ENCODE data around the gene GNG12. TPM values are rescaled to one million over a fixed set of nuclear protein-coding genes. Genes with fewer than 3 reads are reported as not detected.

Gene GNG12
- total RNA-seq, 1 experiment from 2014 or later = 117 TPM

- H3K4me1 Mint-ChIP-seq (ENCODE audit: insufficient read depth, unreplicated experiment) = peaks cover 59% of the 10 kb centered on the region
- H3K9me3 Mint-ChIP-seq (ENCODE audit: unreplicated experiment) = no peaks in the 10 kb centered on the region
- intact Hi-C loops (cut with micrococcal nuclease) = no loop called here
- H3K27ac Mint-ChIP-seq (ENCODE audit: low read depth, unreplicated experiment) = peak overlapping the region; percentile 89
- ChIA-PET POLR2A (interaction anchor here (0.7 to 20.8 kb wide), 7 partner anchors 37 to 223 kb away, joined by 3 to 446 read pairs (median 4); partner anchors contain the start of gene GADD45A), CTCF (interaction anchor here (0.7 to 12.4 kb wide), 6 partner anchors 11 to 255 kb away, joined by 3 to 386 read pairs (median 8); no protein-coding TSS in a partner anchor)
- peaks cover 10% of the 10 kb centered on the region for H3K36me3 Mint-ChIP-seq (ENCODE audit: insufficient read depth, unreplicated experiment)
- no peak for TF ChIP-seq CTCF (IDR thresholded peaks at IDR 0.05; ENCODE audit: unreplicated experiment)
- no TSS peak for BruUV-seq (replicated peaks)
- no peaks in the 10 kb centered on the region for H3K27me3 Mint-ChIP-seq (ENCODE audit: insufficient read depth, unreplicated experiment)
- no peak for DNase-seq (ENCODE audit: unreplicated experiment)
- no peak overlapping the region for H3K4me3 Mint-ChIP-seq (ENCODE audit: unreplicated experiment)
Observed at GRCh38 chr1:67755160-67755559, 78.1 kb downstream of the GNG12 start.

- H3K27me3 Mint-ChIP-seq (ENCODE audit: insufficient read depth, unreplicated experiment) = no peaks in the 10 kb centered on the region
- H3K36me3 Mint-ChIP-seq (ENCODE audit: insufficient read depth, unreplicated experiment) = peaks cover 17% of the 10 kb centered on the region
- peak overlapping the region; percentile 89 for H3K27ac Mint-ChIP-seq (ENCODE audit: low read depth, unreplicated experiment)
- no peaks in the 10 kb centered on the region for H3K9me3 Mint-ChIP-seq (ENCODE audit: unreplicated experiment)
- ChIA-PET CTCF (interaction anchor here (0.6 to 12.4 kb wide), 10 partner anchors 11 to 218 kb away, joined by 3 to 386 read pairs (median 6); no protein-coding TSS in a partner anchor), POLR2A (interaction anchor here (1.0 to 20.8 kb wide), 6 partner anchors 31 to 821 kb away, joined by 3 to 446 read pairs (median 6); partner anchors contain the start of gene GADD45A)
- no peak for TF ChIP-seq CTCF (IDR thresholded peaks at IDR 0.05; ENCODE audit: unreplicated experiment)
- DNase-seq (ENCODE audit: unreplicated experiment) = no peak
- peak overlapping the region; percentile 38 for H3K4me3 Mint-ChIP-seq (ENCODE audit: unreplicated experiment)
- no TSS peak for BruUV-seq (replicated peaks)
- peaks cover 59% of the 10 kb centered on the region for H3K4me1 Mint-ChIP-seq (ENCODE audit: insufficient read depth, unreplicated experiment)
- intact Hi-C loops (cut with micrococcal nuclease) = no loop called here
Observed at GRCh38 chr1:67754526-67754920, 78.7 kb downstream of the GNG12 start.

GRCh38 chr1:67753776-67754525, 79.3 kb downstream of the GNG12 start:
- Mint-ChIP-seq H3K4me1 (ENCODE audit: insufficient read depth, unreplicated experiment) (peaks cover 56% of the 10 kb centered on the region), H3K36me3 (ENCODE audit: insufficient read depth, unreplicated experiment) (peaks cover 19% of the 10 kb centered on the region), H3K27ac (ENCODE audit: low read depth, unreplicated experiment) (peak overlapping the region; percentile 89), H3K27me3 (ENCODE audit: insufficient read depth, unreplicated experiment) (no peaks in the 10 kb centered on the region), H3K9me3 (ENCODE audit: unreplicated experiment) (no peaks in the 10 kb centered on the region), H3K4me3 (ENCODE audit: unreplicated experiment) (peak overlapping the region; percentile 38)
- intact Hi-C loops (cut with micrococcal nuclease) = no loop called here
- ChIA-PET POLR2A (interaction anchor here (0.8 to 20.8 kb wide), 7 partner anchors 17 to 820 kb away, joined by 3 to 446 read pairs (median 6); partner anchors contain the start of gene GADD45A), CTCF (interaction anchor here (0.6 to 12.4 kb wide), 18 partner anchors 12 to 218 kb away, joined by 3 to 386 read pairs (median 3); no protein-coding TSS in a partner anchor)
- peak; percentile 69 for DNase-seq (ENCODE audit: unreplicated experiment)
- BruUV-seq (replicated peaks) = no TSS peak
- TF ChIP-seq CTCF (IDR thresholded peaks at IDR 0.05; ENCODE audit: unreplicated experiment) = no peak

- intact Hi-C loops (cut with micrococcal nuclease) = no loop called here
- no peak for DNase-seq (ENCODE audit: unreplicated experiment)
- Mint-ChIP-seq H3K4me1 (ENCODE audit: insufficient read depth, unreplicated experiment) (peaks cover 71% of the 10 kb centered on the region), H3K4me3 (ENCODE audit: unreplicated experiment) (no peak overlapping the region), H3K27ac (ENCODE audit: low read depth, unreplicated experiment) (peak overlapping the region; percentile 89), H3K36me3 (ENCODE audit: insufficient read depth, unreplicated experiment) (peaks cover 19% of the 10 kb centered on the region), H3K27me3 (ENCODE audit: insufficient read depth, unreplicated experiment) (no peaks in the 10 kb centered on the region), H3K9me3 (ENCODE audit: unreplicated experiment) (no peaks in the 10 kb centered on the region)
- TF ChIP-seq CTCF (IDR thresholded peaks at IDR 0.05; ENCODE audit: unreplicated experiment) = no peak
- no TSS peak for BruUV-seq (replicated peaks)
- CTCF ChIA-PET = interaction anchor here (0.6 to 12.4 kb wide), 20 partner anchors 8 to 216 kb away, joined by 3 to 386 read pairs (median 4); no protein-coding TSS in a partner anchor
- POLR2A ChIA-PET = interaction anchor here (0.6 to 20.8 kb wide), 10 partner anchors 8 to 322 kb away, joined by 3 to 446 read pairs (median 9); partner anchors contain the start of genes GADD45A and SERBP1
Observed at GRCh38 chr1:67752306-67752705, 81.0 kb downstream of the GNG12 start.

All from MCF 10A (cell line).